Gastroesophageal sphincter (tissue), 3 donors: Measurements from ENCODE around the gene SHCBP1L.

Experiments
- CTCF ChIP-seq, 4 experiments: fragments of 200-600 bp in 2 of 4; fragments of 450-650 bp in 2 of 4; sonication (generic) in 1 of 4; IDR thresholded peaks; one replicate each; pipeline ENCODE4 v1.5.1; 2017 to 2019; ENCODE audit warnings: antibody characterized with exemption in 4 of 4, mild to moderate bottlenecking in 2 of 4, moderate library complexity in 2 of 4
- EP300 ChIP-seq: sonication (generic); formaldehyde crosslinking; IDR thresholded peaks from one replicate; pipeline ENCODE4 v1.6.1; 2017; ENCODE audit warnings: antibody characterized with exemption, mild to moderate bottlenecking
- POLR2A ChIP-seq, 2 donors: fragments of 450-650 bp; IDR thresholded peaks; one replicate each; pipeline ENCODE4 v1.6.1; 2017; ENCODE audit warnings: antibody characterized with exemption in 2 of 2, mild to moderate bottlenecking in 2 of 2, moderate library complexity in 1 of 2
- POLR2AphosphoS5 ChIP-seq: sonication (generic); formaldehyde crosslinking; IDR thresholded peaks from one replicate; pipeline ENCODE4 v1.6.1; 2017; ENCODE audit warnings: antibody characterized with exemption

- TF ChIP-seq CTCF (IDR thresholded peaks at IDR 0.05) (no peak), POLR2A (IDR thresholded peaks at IDR 0.05) (no peak), POLR2AphosphoS5 (no peak), EP300 (no peak)
Measured at GRCh38 chr1:182985876-182986275, 32.9 kb upstream of the SHCBP1L start.
